ENCODE data around the gene ADIPOR1. TPM values are rescaled to one million over a fixed set of nuclear protein-coding genes. Genes with fewer than 3 reads are reported as not detected.
A peak's percentile ranks its signal among the peaks of the same experiment; 100 is the strongest.

The ADIPOR1 gene
- total and polyA plus RNA-seq, 2 of the 4 experiments (the other 2 are of a cell fraction): 82.7 to 92.5 TPM

GRCh38 chr1:202965422-202965821, 7.3 kb upstream of the ADIPOR1 start:
- in situ Hi-C loops (cut with MboI; ENCODE audit: low sequenced_read_pairs): no loop called here
- no peak overlapping the region for H2AK5ac ChIP-seq (ENCODE audit: low read depth, low read length)
- H4K5ac ChIP-seq (ENCODE audit: low read depth, low read length): no peak overlapping the region
- H4K20me1 ChIP-seq (ENCODE audit: insufficient read depth, low read length): no peaks in the 10 kb centered on the region
- CTCF ChIA-PET: no interaction called here
- H2BK120ac ChIP-seq (ENCODE audit: low read depth, low read length): no peak overlapping the region
- H2BK20ac ChIP-seq (ENCODE audit: low read depth, low read length): no peak overlapping the region
- TF ChIP-seq CEBPB (IDR thresholded peaks at IDR 0.05; ENCODE audit: low read depth, low read length): peak; percentile 55
- TF ChIP-seq NFE2L2 (IDR thresholded peaks at IDR 0.05; ENCODE audit: low read depth, low read length): no peak
- intact Hi-C loops (cut with micrococcal nuclease): no loop called here
- no peak overlapping the region for H3K4me2 ChIP-seq (ENCODE audit: low read depth, low read length)
- H3K9me3 ChIP-seq (ENCODE audit: control insufficient read depth, insufficient read depth, low read length): no peaks in the 10 kb centered on the region
- DNase-seq (no peak), ATAC-seq (ENCODE audit: low read depth) (no peak)
- WGBS, 2 experiments (ENCODE audit: extremely low coverage in 2 of 2, insufficient read length in 1 of 2): no CpG with 5 or more reads among the region's 3 CpGs
- H3K9me1 ChIP-seq (ENCODE audit: insufficient read depth, low read length): peaks cover 17% of the 10 kb centered on the region
- no peak overlapping the region for H2BK15ac ChIP-seq (ENCODE audit: low read depth, low read length)
- dilution Hi-C loops (cut with HindIII; ENCODE audit: low sequenced_read_pairs, unreplicated experiment): no loop called here
- no peaks in the 10 kb centered on the region for H3K27me3 ChIP-seq (ENCODE audit: control insufficient read depth, insufficient read depth, low read length)
- no peak overlapping the region for H3K27ac ChIP-seq (ENCODE audit: insufficient read depth, low read length)
- H3K4ac ChIP-seq (ENCODE audit: low read depth, low read length): no peak overlapping the region
- H3K14ac ChIP-seq (replicated peaks; ENCODE audit: low read depth, low read length): no peak overlapping the region
- H3K23ac ChIP-seq (ENCODE audit: low read depth, low read length): no peak overlapping the region
- POLR2A ChIA-PET (ENCODE audit: unreplicated experiment): no interaction called here
- H3K56ac ChIP-seq (ENCODE audit: extremely low read depth, insufficient read depth, low read length): no peak overlapping the region
- H3K4me3 ChIP-seq (ENCODE audit: insufficient read depth, low read depth, low read length): no peak overlapping the region
- H3K18ac ChIP-seq (ENCODE audit: low read depth, low read length): no peak overlapping the region
- H2AK9ac ChIP-seq (replicated peaks; ENCODE audit: low read depth, low read length, poor library complexity): no peak overlapping the region
- peak overlapping the region; percentile 61 for H2BK5ac ChIP-seq (ENCODE audit: low read depth, low read length, poor library complexity, severe bottlenecking)
- BruUV-seq (replicated peaks): no TSS peak
- H3K79me1 ChIP-seq (ENCODE audit: low read depth in 1 of 2, low read length in 2 of 2): peaks cover 12 to 21% of the 10 kb centered on the region in 2 experiments
- peaks cover 8% of the 10 kb centered on the region for H3K36me3 ChIP-seq (ENCODE audit: control insufficient read depth, insufficient read depth, low read length)
- H3K9ac ChIP-seq (ENCODE audit: low read depth, low read length): no peak overlapping the region
- no peak overlapping the region for H2AFZ ChIP-seq (replicated peaks; ENCODE audit: low read length, poor library complexity)
- H3K4me1 ChIP-seq (ENCODE audit: control insufficient read depth, insufficient read depth, low read length): peaks cover 9% of the 10 kb centered on the region
- H4K8ac ChIP-seq (ENCODE audit: low read depth in 2 of 2, low read length in 2 of 2): no peak overlapping the region
- no peak overlapping the region for H4K91ac ChIP-seq (ENCODE audit: insufficient read depth, low read depth, low read length)

All from IMR-90 (cell line).